Activated T-cell treated with anti-CD3 and anti-CD28 coated beads, Interleukin-2, amount 50 U/mL, for 72 hours (primary cell): ENCODE measurements around the gene IMPDH1. TPM values are rescaled to one million over a fixed set of nuclear protein-coding genes. Genes with fewer than 3 reads are reported as not detected.

Source experiments
- ATAC-seq, 2 donors: fragments of 150-1000 bp; cut with Tn5 transposase; replicated peaks in 1 of 2; 2 replicates each; pipeline ENCODE4 v1.10.0; 2021; ENCODE audit warnings: moderate library complexity in 2 of 2, mild to moderate bottlenecking in 1 of 2
- DNase-seq, 2 donors: peaks; one replicate each; pipeline ENCODE4 v3.0.0; 2021 to 2022; ENCODE audit warnings: mixed read lengths in 1 of 2
- H3K27ac Mint-ChIP-seq: one replicate; pipeline ENCODE4 v1.8.0; 2022; ENCODE audit warnings: mild to moderate bottlenecking, moderate library complexity, mixed read lengths
- H3K27me3 Mint-ChIP-seq: one replicate; pipeline ENCODE4 v1.8.0; 2022; ENCODE audit warnings: low read depth, mixed read lengths
- H3K36me3 Mint-ChIP-seq, 2 donors: one replicate each; pipeline ENCODE4 v1.8.0; 2022; ENCODE audit warnings: mixed read lengths in 2 of 2, mild to moderate bottlenecking in 1 of 2; ENCODE audit not compliant: insufficient read depth in 2 of 2
- H3K4me1 Mint-ChIP-seq: one replicate; pipeline ENCODE4 v1.8.0; 2022; ENCODE audit warnings: low read depth, mixed read lengths
- H3K4me3 Mint-ChIP-seq, 2 donors: one replicate each; pipeline ENCODE4 v1.8.0; 2022; ENCODE audit warnings: mild to moderate bottlenecking in 2 of 2, mixed read lengths in 2 of 2, moderate library complexity in 2 of 2
- H3K9me3 Mint-ChIP-seq, 2 donors: one replicate each; pipeline ENCODE4 v1.8.0; 2022; ENCODE audit warnings: mixed read lengths in 2 of 2
- total RNA-seq, 2 donors: library from RNA; stranded (reverse); gene quantifications; one replicate each; pipeline ENCODE4 v1.2.3, GENCODE V29; 2022

The IMPDH1 gene
- total RNA-seq, 2 donors from 2014 or later = 39.5 to 41.3 TPM

DNA sequence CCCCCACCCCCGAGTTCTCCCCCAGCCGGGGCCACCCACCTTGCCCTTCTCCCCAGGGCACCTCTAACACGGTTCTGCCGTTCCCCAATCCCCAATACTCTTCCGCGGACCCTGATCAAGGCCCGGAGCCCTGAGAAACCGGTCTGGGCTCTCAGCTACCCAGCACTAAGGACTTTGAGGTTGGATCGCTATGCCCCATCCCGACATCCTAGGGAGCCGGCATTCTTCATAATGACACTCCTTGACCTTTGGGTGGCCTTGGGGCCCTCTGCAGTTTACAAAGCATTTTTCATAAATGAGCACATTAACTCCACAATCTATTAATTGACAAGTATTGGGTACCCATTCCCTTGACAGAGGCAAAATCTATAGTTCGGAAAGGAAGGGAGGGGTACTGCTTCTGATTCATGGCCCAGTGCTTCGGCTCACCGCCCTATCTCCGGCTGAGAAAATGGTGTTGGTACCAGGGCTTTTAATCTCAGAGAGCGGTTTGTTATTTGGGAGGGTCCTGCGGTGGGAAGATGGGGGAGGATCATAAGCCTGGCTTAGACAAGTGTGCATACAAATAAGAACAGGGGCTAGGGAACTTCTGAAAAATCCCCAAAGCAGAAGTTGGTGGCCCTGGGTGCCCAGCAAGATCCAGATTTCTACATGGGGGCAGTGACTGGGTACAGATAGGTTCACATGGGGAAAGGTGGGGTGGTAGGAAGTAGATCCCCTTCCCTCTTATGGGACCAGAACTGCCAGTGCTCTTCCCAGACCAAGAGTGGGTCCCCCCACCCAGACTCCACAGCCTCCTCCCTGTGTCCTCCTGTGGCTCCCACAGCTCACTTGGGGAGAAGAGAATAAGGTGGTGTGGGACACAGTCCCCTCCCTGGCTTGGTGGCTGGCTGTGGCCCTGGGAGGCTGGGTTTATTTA lies 3.2 kb downstream of the IMPDH1 start:
- DNase-seq = no peak
- no peaks in the 10 kb centered on the region for H3K9me3 Mint-ChIP-seq
- ATAC-seq = no peak
- H3K27ac Mint-ChIP-seq = no peak overlapping the region
- peak overlapping the region; percentile 84 to 85 for H3K4me3 Mint-ChIP-seq
- H3K27me3 Mint-ChIP-seq = peaks cover 5% of the 10 kb centered on the region
- peaks cover 56% of the 10 kb centered on the region for H3K4me1 Mint-ChIP-seq
- no peaks in the 10 kb centered on the region for H3K36me3 Mint-ChIP-seq

DNA sequence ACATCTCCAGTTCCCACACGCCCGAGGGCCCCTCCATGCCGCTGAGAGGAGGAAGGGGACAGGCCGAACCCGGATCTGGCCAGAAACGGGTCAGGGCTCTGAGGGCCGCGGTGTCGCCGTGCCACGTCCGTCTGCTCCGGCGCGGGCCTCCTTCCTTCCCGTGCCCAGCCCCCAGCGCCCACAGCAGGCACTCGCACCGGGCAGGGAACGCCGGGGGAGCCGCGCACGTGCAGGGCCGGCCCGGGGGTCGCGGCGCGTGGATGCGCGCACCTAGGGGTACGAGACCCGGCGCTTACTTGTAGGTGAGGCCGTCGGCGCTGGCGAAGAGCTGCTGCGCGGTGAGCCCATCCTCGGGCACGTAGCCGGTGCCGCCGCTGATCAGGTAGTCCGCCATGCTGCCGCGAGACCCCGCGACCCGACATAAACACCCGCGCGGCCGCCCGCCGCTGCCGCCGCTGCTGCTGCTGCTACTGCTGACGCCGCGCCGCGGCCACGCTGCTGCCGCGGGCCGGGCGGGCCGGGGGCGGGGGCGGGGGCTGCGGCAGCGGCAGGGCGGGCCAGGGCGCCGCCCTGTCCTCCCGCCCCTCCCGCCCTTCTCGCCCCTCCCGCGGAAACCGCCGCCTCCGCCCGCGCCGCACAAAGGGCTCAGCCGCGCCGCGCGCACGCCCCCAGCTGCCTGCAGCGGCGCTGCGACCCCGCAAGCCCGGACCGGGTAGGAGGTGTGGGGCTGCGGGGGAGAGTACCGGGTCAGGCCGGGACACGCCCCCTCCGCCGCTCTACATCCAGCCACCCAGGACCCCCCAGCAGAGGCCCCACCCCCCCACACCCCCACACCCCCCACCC lies 4.1 kb downstream of the IMPDH1 start:
- Mint-ChIP-seq H3K4me3 (peak overlapping the region; percentile 85 to 90), H3K9me3 (no peaks in the 10 kb centered on the region), H3K27me3 (peaks cover 5% of the 10 kb centered on the region), H3K4me1 (peaks cover 56% of the 10 kb centered on the region), H3K36me3 (no peaks in the 10 kb centered on the region), H3K27ac (no peak overlapping the region)
- ATAC-seq (peak; percentile 28 to 35), DNase-seq (peak; percentile 62 to 68)

GRCh38 chr7:128404886-128405470 lies 4.8 kb downstream of the IMPDH1 start:
- Mint-ChIP-seq H3K36me3 (no peaks in the 10 kb centered on the region), H3K27ac (no peak overlapping the region), H3K27me3 (peaks cover 5% of the 10 kb centered on the region), H3K4me1 (peaks cover 51% of the 10 kb centered on the region), H3K9me3 (no peaks in the 10 kb centered on the region), H3K4me3 (peak overlapping the region; percentile 85 to 90)
- no peak for ATAC-seq
- no peak for DNase-seq

DNA sequence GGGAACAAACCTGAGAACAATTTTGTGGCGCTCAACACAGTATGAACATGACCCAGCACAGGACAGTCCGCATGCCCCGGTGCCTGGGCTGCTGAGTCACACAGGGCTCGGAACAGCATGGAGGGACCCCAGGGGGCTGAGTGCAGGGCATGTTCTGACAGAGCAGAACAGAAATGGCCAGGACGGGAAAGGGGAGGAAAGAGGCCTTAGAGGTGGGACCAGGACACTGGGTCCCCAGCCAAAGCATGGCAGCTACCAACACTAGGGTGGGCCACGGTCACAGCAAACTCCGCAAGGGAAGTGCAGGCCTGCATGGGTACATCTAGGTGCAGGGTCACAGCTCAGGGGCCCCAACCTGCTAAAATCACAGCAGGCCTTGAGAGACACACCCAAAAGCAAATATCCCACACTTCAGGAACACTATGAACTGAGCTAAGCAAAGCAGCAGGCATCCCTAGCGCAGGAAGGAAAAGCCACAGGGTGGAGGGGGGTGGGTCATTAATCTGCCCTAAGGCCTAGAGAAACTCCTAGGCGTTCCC lies 5.6 kb downstream of the IMPDH1 start:
- DNase-seq = no peak
- peak overlapping the region; percentile 85 to 90 for H3K4me3 Mint-ChIP-seq
- H3K9me3 Mint-ChIP-seq = no peaks in the 10 kb centered on the region
- no peaks in the 10 kb centered on the region for H3K36me3 Mint-ChIP-seq
- peaks cover 5% of the 10 kb centered on the region for H3K27me3 Mint-ChIP-seq
- H3K27ac Mint-ChIP-seq = peak overlapping the region; percentile 34
- peaks cover 50% of the 10 kb centered on the region for H3K4me1 Mint-ChIP-seq
- no peak for ATAC-seq

DNA sequence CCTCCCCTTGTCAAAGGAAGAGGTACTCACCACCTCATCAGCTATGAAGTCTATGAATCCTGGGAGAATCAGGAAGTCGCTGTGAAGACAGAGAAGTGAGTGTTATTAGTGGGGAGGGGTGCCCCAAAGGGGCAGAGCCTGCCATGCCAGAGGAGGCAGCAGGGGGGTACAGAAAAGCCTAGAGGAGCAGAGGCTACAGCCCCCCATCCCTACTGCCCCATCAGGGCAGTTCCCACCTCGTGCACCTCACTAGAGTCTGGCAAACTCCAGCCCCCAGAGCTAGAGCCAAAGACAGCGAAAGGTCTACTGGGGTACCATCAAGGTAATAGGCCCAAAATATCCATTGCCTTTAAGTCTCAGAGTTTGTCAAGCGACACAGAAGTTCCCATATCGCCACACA lies 6.1 kb downstream of the IMPDH1 start:
- DNase-seq (no peak), ATAC-seq (no peak)
- Mint-ChIP-seq H3K4me3 (peak overlapping the region; percentile 51 to 90), H3K27ac (peak overlapping the region; percentile 66), H3K9me3 (no peaks in the 10 kb centered on the region), H3K4me1 (peaks cover 45% of the 10 kb centered on the region), H3K27me3 (peaks cover 5% of the 10 kb centered on the region), H3K36me3 (no peaks in the 10 kb centered on the region)

DNA sequence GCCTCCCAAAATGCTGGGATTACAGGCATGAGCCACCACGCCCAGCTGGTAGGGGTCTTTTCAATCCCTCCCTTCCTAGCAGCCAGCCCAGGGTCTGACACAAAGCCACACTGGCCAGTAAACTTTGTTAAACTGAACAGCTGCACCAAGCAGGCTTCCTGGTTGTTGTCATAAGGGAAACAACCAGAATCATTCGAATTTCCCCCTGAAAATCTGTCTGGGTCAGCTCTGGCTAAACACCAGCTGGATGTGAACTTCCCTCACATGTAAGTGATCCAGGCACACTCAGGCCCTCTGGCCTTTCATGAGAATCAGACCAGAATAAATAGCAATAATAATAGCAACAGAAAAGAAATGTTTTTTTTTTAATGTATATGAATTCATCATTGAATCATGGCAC lies 7.4 kb downstream of the IMPDH1 start:
- H3K4me1 Mint-ChIP-seq = peaks cover 44% of the 10 kb centered on the region
- ATAC-seq (no peak), DNase-seq (no peak)
- no peaks in the 10 kb centered on the region for H3K27me3 Mint-ChIP-seq
- peak overlapping the region; percentile 22 for H3K27ac Mint-ChIP-seq
- peaks cover 2 to 3% of the 10 kb centered on the region in 2 donors for H3K36me3 Mint-ChIP-seq
- no peaks in the 10 kb centered on the region for H3K9me3 Mint-ChIP-seq
- no peak overlapping the region for H3K4me3 Mint-ChIP-seq

DNA sequence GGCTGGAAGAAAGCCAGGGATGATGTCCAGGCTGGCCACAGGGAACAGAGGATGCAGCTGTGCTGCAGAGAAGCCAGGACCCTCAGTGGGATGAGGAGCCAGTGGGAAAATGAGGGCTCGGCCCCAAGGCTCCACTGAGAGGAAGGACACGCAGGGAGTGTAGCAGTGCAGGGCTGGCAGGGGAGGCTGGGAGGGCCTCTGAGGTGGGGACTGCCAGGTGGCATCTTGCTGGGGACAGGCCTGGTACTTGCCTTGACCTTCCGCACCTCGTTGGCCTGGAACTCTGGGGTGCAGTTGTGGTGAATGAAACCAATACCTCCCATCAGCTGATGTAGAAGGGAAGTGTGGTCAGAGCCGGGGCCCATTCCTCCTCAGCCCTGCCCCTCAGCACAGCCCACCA lies 9.2 kb downstream of the IMPDH1 start:
- no peak overlapping the region for H3K27ac Mint-ChIP-seq
- no peak for ATAC-seq

GRCh38 chr7:128399991-128400390 lies 9.8 kb downstream of the IMPDH1 start:
- H3K4me3 Mint-ChIP-seq = no peak overlapping the region
- DNase-seq (no peak), ATAC-seq (no peak)
- H3K9me3 Mint-ChIP-seq = no peaks in the 10 kb centered on the region
- no peaks in the 10 kb centered on the region for H3K27me3 Mint-ChIP-seq
- no peak overlapping the region for H3K27ac Mint-ChIP-seq
- H3K36me3 Mint-ChIP-seq = peaks cover 4 to 7% of the 10 kb centered on the region in 2 donors
- H3K4me1 Mint-ChIP-seq = peaks cover 30% of the 10 kb centered on the region

More for the DNA sequence above, 9.2 kb downstream of the IMPDH1 start:
- no peak for DNase-seq
- peaks cover 32% of the 10 kb centered on the region for H3K4me1 Mint-ChIP-seq
- no peaks in the 10 kb centered on the region for H3K9me3 Mint-ChIP-seq
- peaks cover 4 to 7% of the 10 kb centered on the region in 2 donors for H3K36me3 Mint-ChIP-seq
- H3K4me3 Mint-ChIP-seq = no peak overlapping the region
- no peaks in the 10 kb centered on the region for H3K27me3 Mint-ChIP-seq

- no peak for DNase-seq
- peaks cover 4 to 7% of the 10 kb centered on the region in 2 donors for H3K36me3 Mint-ChIP-seq
- peak in 1 of 2 donors; percentile 9 for ATAC-seq
- H3K4me3 Mint-ChIP-seq = no peak overlapping the region
- no peak overlapping the region for H3K27ac Mint-ChIP-seq
- H3K4me1 Mint-ChIP-seq = peaks cover 18% of the 10 kb centered on the region
- H3K9me3 Mint-ChIP-seq = no peaks in the 10 kb centered on the region
- H3K27me3 Mint-ChIP-seq = no peaks in the 10 kb centered on the region
Measured at GRCh38 chr7:128398841-128399135, 11.0 kb downstream of the IMPDH1 start.

DNA sequence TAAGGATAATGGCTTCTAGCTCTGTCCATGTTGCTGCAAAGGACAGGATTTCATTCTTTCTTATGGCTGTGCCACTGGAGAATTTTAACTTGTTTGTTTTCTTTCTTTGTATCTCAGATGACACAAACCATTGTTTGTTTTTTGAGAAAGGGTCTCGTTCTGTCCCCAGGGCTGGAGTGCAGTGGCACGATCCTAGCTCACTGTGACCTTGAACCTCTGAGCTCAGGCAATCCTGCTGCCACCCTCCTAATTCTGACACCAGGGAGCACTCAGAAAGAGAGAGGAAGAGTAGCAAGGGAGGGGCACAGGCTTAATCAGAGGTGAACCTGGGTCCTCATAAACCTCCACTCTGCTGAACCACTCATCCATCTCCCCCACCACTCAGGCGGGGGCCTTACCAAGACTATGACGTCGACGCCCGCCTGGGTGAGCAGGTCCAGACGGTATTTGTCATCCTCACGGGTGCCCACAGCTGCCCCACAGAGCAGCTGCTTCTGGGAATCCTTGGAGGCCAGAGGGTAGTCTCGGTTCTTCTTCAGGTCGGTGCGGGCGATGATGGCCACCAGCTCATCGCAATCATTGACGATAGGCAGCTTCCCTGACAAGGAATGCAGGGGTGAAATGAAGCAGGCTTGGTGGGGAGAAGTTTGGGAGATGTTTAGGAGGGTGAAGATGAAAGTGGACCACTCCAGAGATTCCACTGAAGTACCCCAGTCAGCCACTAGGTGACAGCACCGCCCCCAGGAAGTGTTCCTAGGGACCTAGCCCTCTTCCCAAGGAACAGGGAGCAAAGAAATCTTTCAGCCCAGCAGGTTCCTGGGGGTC lies 11.6 kb downstream of the IMPDH1 start:
- H3K4me1 Mint-ChIP-seq = peaks cover 12% of the 10 kb centered on the region
- no peak overlapping the region for H3K4me3 Mint-ChIP-seq
- H3K9me3 Mint-ChIP-seq = no peaks in the 10 kb centered on the region
- H3K27me3 Mint-ChIP-seq = no peaks in the 10 kb centered on the region
- DNase-seq (peak; percentile 41 to 51), ATAC-seq (peak in 1 of 2 donors; percentile 44)
- H3K27ac Mint-ChIP-seq = no peak overlapping the region
- H3K36me3 Mint-ChIP-seq = peaks cover 4 to 7% of the 10 kb centered on the region in 2 donors

GRCh38 chr7:128396357-128396756 lies 13.4 kb downstream of the IMPDH1 start:
- no peaks in the 10 kb centered on the region for H3K9me3 Mint-ChIP-seq
- H3K4me3 Mint-ChIP-seq = no peak overlapping the region
- peaks cover 4 to 7% of the 10 kb centered on the region in 2 donors for H3K36me3 Mint-ChIP-seq
- H3K27ac Mint-ChIP-seq = no peak overlapping the region
- H3K4me1 Mint-ChIP-seq = no peaks in the 10 kb centered on the region
- DNase-seq = no peak
- no peak for ATAC-seq
- H3K27me3 Mint-ChIP-seq = no peaks in the 10 kb centered on the region

GRCh38 chr7:128395748-128396147 lies 14.0 kb downstream of the IMPDH1 start:
- Mint-ChIP-seq H3K4me1 (no peaks in the 10 kb centered on the region), H3K4me3 (no peak overlapping the region), H3K27me3 (no peaks in the 10 kb centered on the region), H3K27ac (no peak overlapping the region), H3K9me3 (no peaks in the 10 kb centered on the region), H3K36me3 (peaks cover 4 to 7% of the 10 kb centered on the region in 2 donors)
- DNase-seq (no peak), ATAC-seq (no peak)
